Body of pancreas (tissue), 4 donors: Measurements from ENCODE around the gene USP32. TPM values are rescaled to one million over a fixed set of nuclear protein-coding genes. Genes with fewer than 3 reads are reported as not detected.
"Not testable (repeated sequence)": the region's sequence is repeated elsewhere in the genome, so short reads cannot be mapped to it uniquely, and the experiment has no call there.

ENCODE experiments used
- ATAC-seq: fragments of 150-250 bp; one replicate; pipeline ENCODE4 v1.9.1; 2016
- DNase-seq, 4 donors: peaks; one replicate each; pipeline ENCODE4 v3.0.0-alpha.2; 2019
- H3K27ac ChIP-seq, 4 donors: fragments of 200-600 bp; sonication (generic); 1 replicate in 3 of 4; 2 replicates in 1 of 4; pipeline versions ENCODE4 v1.5.1 to v1.6.1; 2016 to 2019; ENCODE audit warnings: mild to moderate bottlenecking in 1 of 4, mixed read lengths in 1 of 4, moderate library complexity in 1 of 4
- H3K27me3 ChIP-seq, 2 donors: fragments of 200-600 bp; sonication (generic); one replicate each; pipeline ENCODE4 v1.6.0; 2016; ENCODE audit warnings: mild to moderate bottlenecking in 1 of 2
- H3K36me3 ChIP-seq, 2 donors: fragments of 200-600 bp; sonication (generic); replicated peaks in 1 of 2; 2 replicates each; pipeline ENCODE4 v1.5.1; 2016; ENCODE audit warnings: low read depth in 2 of 2; ENCODE audit not compliant: insufficient read depth in 1 of 2
- H3K4me1 ChIP-seq: fragments of 200-600 bp; sonication (generic); one replicate; pipeline ENCODE4 v1.6.0; 2016
- H3K4me3 ChIP-seq, 2 donors: fragments of 200-600 bp; sonication (generic); 1 replicate in 1 of 2; 2 replicates in 1 of 2; pipeline ENCODE4 v1.5.1; 2016 to 2019
- H3K9me3 ChIP-seq, 3 donors: fragments of 200-600 bp; sonication (generic); 1 replicate in 2 of 3; 2 replicates in 1 of 3; pipeline ENCODE4 v1.5.1; 2016
- CTCF ChIP-seq, 7 experiments: fragments of 450-650 bp in 4 of 7; fragments of 200-600 bp in 3 of 7; sonication (generic) in 3 of 7; IDR thresholded peaks; one replicate each; pipeline ENCODE4 v1.5.1; 2016 to 2019; ENCODE audit warnings: antibody characterized with exemption in 7 of 7
- POLR2A ChIP-seq, 3 donors: fragments of 450-650 bp; IDR thresholded peaks; one replicate each; pipeline ENCODE4 v1.6.1; 2016; ENCODE audit warnings: antibody characterized with exemption in 3 of 3, mild to moderate bottlenecking in 2 of 3
- WGBS, 2 donors: methylation state at CpG; one replicate each; pipeline ENCODE4 v1.1.5; 2017; 5-methylcytosine and 5-hydroxymethylcytosine counted together
- intact Hi-C: fragments of 100-400 bp; cut with DNase I; formaldehyde crosslinking; loops from one replicate; pipeline ENCODE4 v1.15.1; 2023
- total RNA-seq, 2 donors: library from RNA; depleted of rRNA; stranded (reverse); fragments of >200 nt; gene quantifications; one replicate each; pipeline ENCODE4 v1.1.0, GENCODE V29; 2016

Gene USP32
- total RNA-seq, 2 donors from 2014 or later = 15.8 to 19.7 TPM

DNA sequence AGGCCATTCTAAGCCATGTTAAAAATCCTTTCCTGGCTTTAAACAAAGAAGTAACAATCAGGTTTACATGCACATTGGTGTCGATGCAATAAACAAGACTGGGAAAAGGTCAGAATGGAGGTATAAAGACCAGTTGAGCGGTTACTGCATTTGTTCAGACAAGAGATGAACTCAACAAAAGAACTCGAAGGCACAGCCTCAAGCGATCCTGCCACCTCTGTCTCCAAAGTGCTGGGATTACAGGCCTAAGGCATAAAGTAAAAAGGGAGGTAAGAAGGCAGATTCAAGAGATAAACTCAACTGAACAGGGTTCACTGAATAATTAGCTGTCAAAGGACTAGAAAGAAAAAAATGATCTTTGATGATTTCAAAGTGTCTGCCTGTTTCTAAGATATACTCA lies 39.4 kb downstream of the USP32 start:
- 94 to 98% methylated on average over 4 of the region's 4 CpGs for WGBS, 2 donors
- no peak overlapping the region for H3K4me3 ChIP-seq
- intact Hi-C loops = no loop called here
- H3K9me3 ChIP-seq = no peaks in the 10 kb centered on the region
- H3K4me1 ChIP-seq = peaks cover 33% of the 10 kb centered on the region
- no peak overlapping the region for H3K27ac ChIP-seq
- DNase-seq (no peak), ATAC-seq (no peak)
- no peaks in the 10 kb centered on the region for H3K27me3 ChIP-seq
- no peak for TF ChIP-seq CTCF (IDR thresholded peaks at IDR 0.05)
- TF ChIP-seq POLR2A (IDR thresholded peaks at IDR 0.05) = no peak
- H3K36me3 ChIP-seq = no peaks in the 10 kb centered on the region

DNA sequence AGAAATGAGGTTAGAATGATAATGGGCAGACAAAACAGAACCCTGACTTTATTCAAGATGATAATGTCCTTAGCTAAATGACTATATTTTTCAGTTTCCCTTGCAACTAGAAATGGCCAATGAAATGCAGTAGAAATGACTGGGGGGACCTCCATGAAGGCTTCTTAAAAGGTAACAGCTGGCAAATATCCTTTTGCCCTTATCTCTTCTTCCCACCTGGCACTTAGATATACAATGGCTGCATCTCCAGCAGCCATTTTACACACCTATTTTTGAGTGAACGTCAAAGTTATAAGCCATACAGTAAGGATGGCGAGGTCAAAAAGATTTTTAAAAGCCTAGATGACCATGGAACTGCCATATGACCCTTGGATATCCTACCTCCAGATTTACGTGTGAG lies 39.9 kb downstream of the USP32 start:
- no peaks in the 10 kb centered on the region for H3K9me3 ChIP-seq
- no peak overlapping the region for H3K4me3 ChIP-seq
- peaks cover 31% of the 10 kb centered on the region for H3K4me1 ChIP-seq
- no peak for TF ChIP-seq CTCF (IDR thresholded peaks at IDR 0.05)
- no peak overlapping the region for H3K27ac ChIP-seq
- H3K27me3 ChIP-seq = no peaks in the 10 kb centered on the region
- H3K36me3 ChIP-seq = no peaks in the 10 kb centered on the region
- ATAC-seq (no peak), DNase-seq (no peak)
- 81 to 82% methylated on average over 3 of the region's 3 CpGs for WGBS, 2 donors
- intact Hi-C loops = no loop called here

- ATAC-seq (no peak), DNase-seq (no peak)
- no peaks in the 10 kb centered on the region for H3K36me3 ChIP-seq
- peaks cover 21% of the 10 kb centered on the region for H3K4me1 ChIP-seq
- WGBS, 2 donors = 92 to 96% methylated on average over 11 of the region's 11 CpGs
- TF ChIP-seq CTCF (IDR thresholded peaks at IDR 0.05) (no peak), POLR2A (IDR thresholded peaks at IDR 0.05) (no peak)
- H3K27me3 ChIP-seq = no peaks in the 10 kb centered on the region
- no peak overlapping the region for H3K27ac ChIP-seq
- no peaks in the 10 kb centered on the region for H3K9me3 ChIP-seq
- H3K4me3 ChIP-seq = no peak overlapping the region
- intact Hi-C loops = no loop called here
These were observed 40.8 kb downstream of the USP32 start for GRCh38 chr17:60351012-60351695.

DNA sequence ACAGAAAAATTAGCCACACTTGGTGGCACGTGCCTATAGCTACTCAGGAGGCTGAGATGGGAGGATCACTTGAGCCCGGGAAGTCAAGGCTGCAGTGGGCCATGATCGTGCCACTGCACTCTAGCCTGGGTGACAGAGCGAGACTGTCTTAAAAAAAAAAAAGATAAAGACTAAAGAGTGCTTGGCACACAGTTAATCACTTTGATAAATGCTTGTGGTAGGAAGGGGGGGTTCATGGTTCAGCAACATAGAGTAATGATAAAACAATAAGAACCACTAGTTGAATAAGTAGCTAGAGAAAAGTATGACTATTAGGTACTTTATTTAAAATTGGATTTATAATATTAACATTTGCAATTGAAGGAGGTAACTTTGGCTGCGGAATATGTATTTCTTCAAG lies 43.3 kb downstream of the USP32 start:
- Histone ChIP-seq H3K27ac (no peak overlapping the region), H3K36me3 (no peaks in the 10 kb centered on the region), H3K4me1 (no peaks in the 10 kb centered on the region), H3K27me3 (no peaks in the 10 kb centered on the region), H3K9me3 (no peaks in the 10 kb centered on the region), H3K4me3 (no peak overlapping the region)
- DNase-seq = no peak
- intact Hi-C loops = no loop called here
- TF ChIP-seq CTCF (IDR thresholded peaks at IDR 0.05) (no peak), POLR2A (IDR thresholded peaks at IDR 0.05) (no peak)
- 98% methylated on average over 5 of the region's 5 CpGs for WGBS, 2 donors
- no peak for ATAC-seq

DNA sequence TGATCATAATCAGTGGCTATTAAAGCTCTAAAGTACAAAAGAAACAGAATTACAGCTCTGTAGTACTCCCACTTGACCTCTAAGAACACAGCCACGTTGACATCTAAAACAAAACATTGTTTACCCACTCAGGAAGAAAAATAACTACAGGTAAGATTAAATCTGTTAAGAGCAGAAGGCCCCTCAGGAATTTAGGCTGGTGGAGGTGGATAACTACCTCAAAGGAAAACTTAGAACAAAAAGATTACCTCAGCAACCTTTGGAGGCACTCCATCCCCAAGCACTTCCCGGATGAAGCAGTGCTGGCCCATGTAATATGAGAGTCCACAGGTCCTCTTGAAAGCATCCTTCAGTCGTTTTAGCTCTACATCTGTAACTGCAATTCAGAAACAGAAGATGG lies 46.7 kb downstream of the USP32 start:
- Histone ChIP-seq H3K27ac (no peak overlapping the region), H3K4me1 (no peaks in the 10 kb centered on the region), H3K4me3 (no peak overlapping the region), H3K27me3 (no peaks in the 10 kb centered on the region), H3K36me3 (peaks cover 0 to 10% of the 10 kb centered on the region in 2 donors), H3K9me3 (no peaks in the 10 kb centered on the region)
- DNase-seq (no peak), ATAC-seq (no peak)
- 64 to 67% methylated on average over 3 of the region's 3 CpGs for WGBS, 2 donors
- TF ChIP-seq POLR2A (IDR thresholded peaks at IDR 0.05) (no peak), CTCF (IDR thresholded peaks at IDR 0.05) (no peak)
- intact Hi-C loops = no loop called here

DNA sequence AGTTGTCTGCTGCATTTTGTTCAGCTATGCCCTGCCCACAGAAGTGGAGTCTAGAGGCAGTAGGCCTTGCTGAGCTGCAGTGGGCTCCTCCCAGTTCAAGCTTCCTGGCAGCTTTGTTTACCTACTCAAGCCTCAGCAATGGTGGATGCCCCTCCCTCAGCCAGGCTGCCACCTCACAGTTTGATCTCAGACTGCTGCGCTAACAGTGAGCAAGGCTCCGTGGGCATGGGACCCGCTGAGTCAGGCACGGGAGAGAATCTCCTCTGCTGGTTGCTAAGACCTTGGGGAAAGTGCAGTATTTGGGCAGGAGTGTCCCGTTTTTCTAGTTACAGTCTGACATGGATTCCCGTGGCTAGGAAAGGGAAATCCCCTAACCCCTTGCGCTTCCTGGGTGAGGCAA lies 49.4 kb downstream of the USP32 start:
- H3K4me3 ChIP-seq, H3K9me3 ChIP-seq, DNase-seq, H3K27me3 ChIP-seq, H3K36me3 ChIP-seq, H3K4me1 ChIP-seq, intact Hi-C loops, H3K27ac ChIP-seq, ATAC-seq: not testable (repeated sequence)
- WGBS, 2 donors = 94 to 96% methylated on average over 7 of the region's 7 CpGs
